Central memory CD4-positive, alpha-beta T cell (primary cell): ENCODE measurements around the gene PRSS1.
"Not testable (repeated sequence)": the region's sequence is repeated elsewhere in the genome, so short reads cannot be mapped to it uniquely, and the experiment has no call there.

Experiments used
- DNase-seq: peaks from one replicate; pipeline ENCODE4 v3.0.0; 2022

The PRSS1 gene

DNA sequence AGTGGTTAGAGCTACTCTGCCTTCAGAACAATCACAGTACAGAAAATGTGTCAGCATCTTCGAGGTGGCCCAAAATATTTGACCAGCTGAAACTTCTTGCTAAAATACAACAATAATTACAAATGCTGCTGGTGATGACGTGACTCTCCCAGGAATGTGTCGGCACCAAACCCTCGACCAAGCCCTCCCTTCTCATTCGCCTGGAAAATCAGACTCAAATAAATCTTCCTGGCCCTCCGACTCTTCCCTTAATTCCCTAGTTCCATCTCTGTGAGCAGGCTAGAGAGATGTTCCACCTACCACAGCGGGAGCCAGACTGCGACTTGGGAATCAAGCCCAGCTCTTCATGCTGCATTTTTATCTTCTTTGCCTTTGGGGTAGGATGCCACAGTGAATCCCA is 25.6 kb downstream of the PRSS1 start:
- DNase-seq: no peak

DNA sequence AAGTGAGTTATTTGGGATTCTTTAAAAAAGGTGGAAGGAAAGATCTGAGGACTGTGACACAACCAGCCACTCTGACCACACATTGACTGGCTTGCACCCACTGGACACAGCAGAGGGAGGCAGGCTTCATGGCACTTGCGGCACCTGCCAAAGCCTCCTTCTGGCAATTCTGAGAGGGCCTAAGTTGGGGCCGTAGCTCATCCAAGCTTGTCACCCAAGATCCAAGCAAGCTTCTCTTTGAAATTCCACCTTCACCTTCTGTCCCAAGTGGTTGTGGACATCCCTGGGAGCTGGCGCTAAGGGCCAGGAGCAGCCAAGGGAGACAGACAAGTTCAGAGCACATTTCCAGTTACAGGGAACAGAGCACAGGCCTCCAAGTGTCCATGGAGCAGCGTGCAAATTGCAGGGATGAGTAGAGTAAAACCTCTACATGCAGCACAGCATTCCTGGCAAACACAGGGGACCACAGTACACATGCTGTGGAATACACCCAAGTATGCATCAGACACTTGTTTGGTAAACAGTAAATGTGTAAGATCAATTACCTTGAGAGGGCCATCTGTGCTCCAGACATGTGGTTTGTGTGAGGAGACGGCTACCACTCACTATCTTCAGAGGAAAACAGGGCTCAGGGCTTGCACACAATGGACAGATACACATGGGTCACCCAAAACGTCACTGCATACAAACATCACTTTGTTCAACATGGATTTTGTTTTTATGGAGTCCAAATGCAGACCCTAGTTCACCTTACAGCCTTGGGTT is 26.3 kb downstream of the PRSS1 start:
- DNase-seq: not testable (repeated sequence)

DNA sequence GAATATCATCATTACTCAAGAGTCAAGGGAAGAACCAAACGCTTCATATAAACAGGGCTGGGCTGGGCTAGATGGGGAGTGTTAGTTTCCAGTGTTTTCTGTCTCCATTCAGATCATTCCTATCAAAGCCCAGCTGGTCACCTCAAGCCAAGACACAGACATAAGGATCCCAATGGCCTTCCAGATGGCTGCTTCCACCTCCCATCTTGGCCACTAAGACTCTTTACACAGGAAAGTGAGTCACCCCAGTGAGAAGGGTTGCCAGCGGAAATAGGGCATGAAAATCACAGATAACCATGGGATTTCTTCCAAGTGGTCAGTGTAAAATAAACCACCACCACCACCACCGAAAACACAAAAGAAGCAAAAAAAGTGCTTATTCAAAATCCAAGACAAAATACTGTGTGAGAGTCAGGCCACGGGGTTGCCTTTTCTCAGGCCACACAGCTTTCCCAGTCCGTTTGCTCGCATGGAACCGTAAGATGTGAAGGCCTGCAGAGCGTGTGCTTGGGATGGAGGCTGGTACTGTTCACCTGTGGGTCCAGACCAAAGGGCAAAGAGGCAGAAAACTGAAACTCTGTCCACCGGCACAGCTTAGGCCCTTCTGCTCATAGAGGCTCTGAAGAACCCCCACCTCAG is 27.1 kb downstream of the PRSS1 start:
- no peak for DNase-seq

DNA sequence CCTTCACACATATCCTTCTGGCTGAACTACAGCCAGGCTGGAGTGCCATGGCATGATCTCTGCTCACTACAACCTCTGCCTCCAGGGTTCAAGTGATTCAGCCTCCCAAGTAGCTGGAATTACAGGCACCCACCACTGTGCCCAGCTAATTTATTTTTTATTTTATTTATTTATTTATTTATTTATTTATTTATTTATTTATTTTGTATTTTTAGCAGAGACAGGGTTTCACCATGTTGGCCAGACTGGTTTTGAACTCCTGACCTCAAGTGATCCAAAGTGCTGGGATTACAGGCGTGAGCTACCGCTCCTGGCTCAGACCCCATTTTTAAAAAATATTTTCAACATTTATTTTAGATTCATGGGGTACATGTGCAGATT is 27.6 kb downstream of the PRSS1 start:
- not testable (repeated sequence) for DNase-seq

DNA sequence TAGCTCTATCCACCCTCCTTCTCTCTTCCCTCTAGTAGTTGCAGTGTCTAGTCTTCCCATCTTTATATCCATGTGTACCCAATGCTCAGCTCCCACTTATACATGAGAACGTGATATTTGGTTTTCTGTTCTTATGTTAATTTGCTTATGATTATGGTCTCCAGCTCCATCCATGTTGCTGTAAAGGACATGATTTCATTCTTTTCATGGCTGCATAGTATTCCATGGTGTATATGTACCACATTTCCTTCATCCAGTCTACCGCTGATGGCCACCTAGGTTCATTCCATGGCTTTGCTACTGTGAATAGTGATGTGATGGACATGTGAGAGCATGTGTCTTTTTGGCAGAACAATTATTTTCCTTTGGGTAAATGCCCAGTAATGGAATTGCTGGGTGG is 28.0 kb downstream of the PRSS1 start:
- no peak for DNase-seq

DNA sequence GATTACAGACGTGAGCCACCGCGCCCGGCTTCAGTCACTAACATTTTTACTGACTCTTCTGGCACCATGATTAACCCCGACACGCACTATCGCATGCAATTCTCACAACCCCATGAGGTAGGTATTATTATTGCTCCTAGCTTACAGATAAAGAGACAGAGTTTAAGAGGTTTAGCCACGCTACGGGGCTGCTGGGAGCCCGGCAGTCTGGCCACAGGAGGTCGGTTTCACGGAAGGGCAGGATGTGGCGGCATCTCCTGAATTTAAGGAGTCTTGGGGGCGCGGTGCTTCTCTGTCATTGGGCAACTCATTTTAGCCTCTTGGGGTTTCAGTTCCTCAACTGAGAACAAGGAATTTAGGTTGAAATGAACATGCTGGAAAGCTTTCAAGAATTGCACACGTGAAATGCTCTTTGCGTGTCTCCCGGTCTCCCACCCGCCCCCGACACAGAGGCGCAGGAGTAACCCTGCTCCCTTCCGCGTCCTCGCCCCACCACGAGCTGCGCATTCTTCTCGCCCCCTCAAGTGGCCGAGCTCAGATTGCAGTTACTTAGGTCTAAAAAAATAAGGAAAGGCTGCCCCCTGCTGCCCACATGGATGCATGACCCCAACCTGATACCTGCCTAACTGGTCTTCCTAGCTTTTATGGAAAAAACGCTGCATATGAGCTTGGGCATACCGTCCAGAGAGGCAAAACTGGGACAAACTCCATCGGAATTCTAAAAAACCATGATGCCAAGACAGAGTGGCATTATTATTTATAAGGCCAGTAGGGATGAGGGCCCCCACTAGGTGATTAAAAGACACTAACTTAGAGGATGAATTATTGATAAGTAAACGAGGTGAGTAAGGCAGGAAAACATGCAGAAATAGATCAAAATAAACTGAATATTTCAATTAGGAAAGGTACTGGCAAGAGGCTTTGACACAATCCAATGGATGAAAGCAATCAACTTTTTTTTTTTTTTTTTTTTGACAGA is 33.9 kb downstream of the PRSS1 start:
- DNase-seq: peak; percentile 75

DNA sequence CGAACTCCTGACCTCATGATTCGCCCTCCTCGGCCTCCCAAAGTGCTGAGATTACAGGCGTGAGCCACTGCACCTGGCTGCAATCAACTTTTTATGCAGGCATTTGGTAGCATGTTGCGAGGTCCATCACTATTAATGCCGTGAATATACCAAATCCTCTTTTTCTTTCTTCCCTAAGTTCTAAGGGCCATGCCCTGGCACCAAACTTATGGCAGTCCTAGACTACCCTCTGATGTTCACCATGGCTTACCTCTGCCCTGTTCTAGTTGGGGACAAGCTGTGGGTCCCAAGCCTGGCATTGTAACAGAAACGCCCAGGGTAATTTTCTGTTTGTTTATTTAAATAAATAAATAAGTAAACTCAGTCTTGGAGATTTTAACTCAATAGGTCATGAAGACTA is 34.8 kb downstream of the PRSS1 start:
- DNase-seq: no peak

DNA sequence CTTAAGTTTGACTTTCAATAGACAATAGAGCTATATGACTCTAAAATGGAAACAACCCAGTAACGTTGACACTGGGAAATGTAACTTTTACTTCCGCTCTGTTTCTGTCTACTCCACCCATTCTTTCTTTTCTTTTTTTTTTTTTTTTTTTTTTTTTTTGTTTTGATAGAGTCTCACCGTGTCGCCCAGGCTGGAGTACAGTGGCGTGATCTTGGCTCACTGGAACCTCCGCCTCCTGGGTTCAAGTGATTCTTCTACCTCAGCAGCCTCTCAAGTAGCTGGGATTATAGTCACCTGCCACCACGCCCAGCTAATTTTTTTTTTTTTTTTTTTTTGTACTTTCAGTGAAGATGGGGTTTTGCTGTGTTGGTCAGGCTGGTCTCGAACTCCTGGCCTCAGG is 35.4 kb downstream of the PRSS1 start:
- peak; percentile 69 for DNase-seq

DNA sequence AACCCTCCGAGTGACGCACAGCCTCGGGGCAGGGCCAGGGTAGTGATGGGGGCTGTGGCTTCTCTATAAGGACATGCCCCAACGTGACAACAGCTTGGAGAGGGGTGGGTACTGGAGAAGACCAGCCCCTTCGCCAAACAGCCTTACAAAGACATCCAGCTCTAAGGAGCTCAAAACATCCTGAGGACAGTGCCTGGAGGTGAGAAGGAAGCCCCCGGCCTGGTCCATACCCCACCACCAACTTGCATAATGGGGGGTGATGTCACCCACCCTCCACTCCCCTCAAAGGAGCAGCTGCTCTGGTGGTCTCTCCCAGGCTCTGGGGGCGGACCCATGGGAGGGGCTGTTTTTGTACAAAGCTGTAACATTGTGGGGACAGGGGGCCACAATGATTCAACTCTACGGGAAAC is 36.6 kb downstream of the PRSS1 start:
- peak; percentile 87 for DNase-seq

DNA sequence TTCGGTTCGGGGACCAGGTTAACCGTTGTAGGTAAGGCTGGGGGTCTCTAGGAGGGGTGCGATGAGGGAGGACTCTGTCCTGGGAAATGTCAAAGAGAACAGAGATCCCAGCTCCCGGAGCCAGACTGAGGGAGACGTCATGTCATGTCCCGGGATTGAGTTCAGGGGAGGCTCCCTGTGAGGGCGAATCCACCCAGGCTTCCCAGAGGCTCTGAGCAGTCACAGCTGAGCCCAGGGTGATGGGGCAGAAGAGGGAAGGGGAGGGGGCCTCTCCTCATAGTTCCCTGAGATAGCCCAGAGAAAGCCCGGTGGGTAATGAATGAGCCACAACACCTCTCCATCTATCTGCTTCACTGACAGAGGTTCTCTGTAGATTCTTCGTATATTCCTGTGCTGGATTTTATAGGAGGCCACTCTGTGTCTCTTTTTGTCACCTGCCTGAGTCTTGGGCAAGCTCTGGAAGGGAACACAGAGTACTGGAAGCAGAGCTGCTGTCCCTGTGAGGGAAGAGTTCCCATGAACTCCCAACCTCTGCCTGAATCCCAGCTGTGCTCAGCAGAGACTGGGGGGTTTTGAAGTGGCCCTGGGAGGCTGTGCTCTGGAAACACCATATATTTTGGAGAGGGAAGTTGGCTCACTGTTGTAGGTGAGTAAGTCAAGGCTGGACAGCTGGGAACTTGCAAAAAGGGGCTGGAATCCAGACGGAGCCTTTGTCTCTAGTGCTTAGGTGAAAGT is 37.9 kb downstream of the PRSS1 start:
- no peak for DNase-seq

DNA sequence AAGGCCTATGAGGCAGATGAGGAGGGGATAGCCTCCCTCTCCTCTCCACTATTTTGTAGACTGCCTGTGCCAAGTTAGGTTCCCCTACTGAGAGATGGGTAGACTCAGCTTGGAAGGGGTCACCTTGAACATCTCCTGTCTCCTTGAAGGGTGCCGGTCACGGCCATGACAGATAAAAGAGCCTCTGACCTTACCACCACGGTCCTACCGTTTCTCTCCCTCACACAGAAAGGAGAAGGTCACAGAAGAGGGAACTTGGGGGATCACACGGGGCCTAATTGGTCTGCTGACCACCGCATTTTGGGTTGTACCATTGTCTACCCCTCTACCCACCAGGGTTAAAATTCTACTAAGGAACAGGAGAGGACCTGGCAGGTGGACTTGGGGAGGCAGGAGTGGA is 38.5 kb downstream of the PRSS1 start:
- DNase-seq: no peak

DNA sequence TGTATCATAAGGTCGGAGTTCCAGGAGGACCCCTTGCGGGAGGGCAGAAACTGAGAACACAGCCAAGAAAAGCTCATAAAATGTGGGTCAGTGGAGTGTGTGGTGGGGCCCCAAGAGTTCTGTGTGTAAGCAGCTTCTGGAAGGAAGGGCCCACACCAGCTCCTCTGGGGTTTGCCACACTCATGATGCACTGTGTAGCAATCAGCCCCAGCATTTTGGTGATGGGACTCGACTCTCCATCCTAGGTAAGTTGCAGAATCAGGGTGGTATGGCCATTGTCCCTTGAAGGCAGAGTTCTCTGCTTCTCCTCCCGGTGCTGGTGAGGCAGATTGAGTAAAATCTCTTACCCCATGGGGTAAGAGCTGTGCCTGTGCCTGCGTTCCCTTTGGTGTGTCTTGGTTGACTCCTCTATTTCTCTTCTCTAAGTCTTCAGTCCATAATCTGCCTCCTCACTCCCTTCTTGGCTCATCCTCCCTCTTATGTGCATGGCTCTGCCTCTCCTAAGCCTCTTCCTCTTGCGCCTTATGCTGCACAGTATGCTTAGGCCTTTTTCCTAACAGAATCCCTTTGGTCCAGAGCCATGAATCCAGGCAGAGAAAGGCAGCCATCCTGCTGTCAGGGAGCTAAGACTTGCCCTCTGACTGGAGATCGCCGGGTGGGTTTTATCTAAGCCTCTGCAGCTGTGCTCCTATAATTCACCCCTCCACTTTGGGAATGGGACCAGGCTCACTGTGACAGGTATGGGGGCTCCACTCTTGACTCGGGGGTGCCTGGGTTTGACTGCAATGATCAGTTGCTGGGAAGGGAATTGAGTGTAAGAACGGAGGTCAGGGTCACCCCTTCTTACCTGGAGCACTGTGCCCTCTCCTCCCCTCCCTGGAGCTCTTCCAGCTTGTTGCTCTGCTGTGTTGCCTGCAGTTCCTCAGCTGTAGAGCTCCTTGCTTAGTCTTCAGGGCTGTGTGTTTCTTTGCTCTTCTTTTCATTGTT is 39.3 kb downstream of the PRSS1 start:
- DNase-seq: no peak

DNA sequence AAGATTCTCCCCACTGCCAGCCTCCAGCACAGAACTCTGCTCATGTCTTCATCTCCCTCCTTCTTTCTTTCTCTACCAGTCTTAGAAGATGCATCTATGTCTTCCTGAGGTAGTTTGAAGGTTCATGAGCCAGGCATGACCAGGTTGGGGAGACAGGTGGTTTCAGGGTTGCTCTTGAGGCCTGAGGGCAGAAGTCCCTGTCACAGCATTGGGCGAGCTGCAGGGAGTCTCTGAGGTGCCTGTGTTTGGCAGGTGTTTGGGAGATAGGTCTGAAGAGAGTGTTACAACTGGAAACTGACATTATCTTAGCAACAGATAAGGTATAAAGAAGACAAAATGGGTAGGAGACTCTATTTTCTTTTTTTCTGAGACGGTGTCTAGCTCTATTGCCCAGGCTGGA is 40.2 kb downstream of the PRSS1 start:
- DNase-seq: no peak

DNA sequence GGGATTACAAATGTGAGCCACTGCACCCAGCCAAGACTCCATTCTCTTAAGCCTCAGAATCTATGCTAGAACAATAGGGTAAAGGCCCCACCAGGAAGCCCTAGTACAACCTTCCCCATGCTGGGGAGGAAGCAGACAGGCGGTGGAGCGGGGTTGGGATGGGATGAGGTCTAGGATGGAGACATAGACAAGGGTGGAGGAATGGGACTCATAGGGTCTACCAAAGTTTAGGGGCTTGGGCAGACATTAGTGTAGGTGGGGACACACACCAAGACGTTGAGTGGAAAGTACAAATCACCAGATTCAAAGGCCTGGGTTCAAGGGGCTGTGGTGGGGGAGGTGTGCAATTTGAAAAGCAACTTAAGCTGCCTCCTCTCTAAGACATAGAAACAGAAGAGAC is 40.8 kb downstream of the PRSS1 start:
- no peak for DNase-seq

DNA sequence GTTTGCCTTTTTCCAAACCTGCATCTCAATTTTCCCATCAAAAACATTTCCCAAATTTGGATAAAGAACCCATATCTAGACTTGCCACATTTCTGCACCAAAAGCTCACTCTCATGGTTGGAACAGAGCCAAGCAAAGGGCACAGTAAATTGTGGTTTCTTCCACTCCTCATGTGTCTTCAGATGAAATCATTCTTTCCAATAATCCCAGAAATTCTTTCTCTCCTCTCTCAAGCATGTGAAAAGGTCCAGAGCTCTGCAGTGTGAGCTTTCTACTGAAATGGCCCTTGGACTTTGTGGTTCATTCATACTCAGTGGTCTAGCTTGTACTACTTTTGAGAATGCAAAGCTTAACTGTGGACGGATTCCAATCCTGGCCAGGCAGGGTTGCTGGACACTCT is 41.3 kb downstream of the PRSS1 start:
- no peak for DNase-seq

DNA sequence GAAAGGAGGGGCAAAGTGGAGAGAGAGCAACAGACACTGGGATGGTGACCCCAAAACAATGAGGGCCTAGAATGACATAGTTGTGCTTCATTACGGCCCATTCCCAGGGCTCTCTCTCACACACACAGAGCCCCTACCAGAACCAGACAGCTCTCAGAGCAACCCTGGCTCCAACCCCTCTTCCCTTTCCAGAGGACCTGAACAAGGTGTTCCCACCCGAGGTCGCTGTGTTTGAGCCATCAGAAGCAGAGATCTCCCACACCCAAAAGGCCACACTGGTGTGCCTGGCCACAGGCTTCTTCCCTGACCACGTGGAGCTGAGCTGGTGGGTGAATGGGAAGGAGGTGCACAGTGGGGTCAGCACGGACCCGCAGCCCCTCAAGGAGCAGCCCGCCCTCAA is 42.2 kb downstream of the PRSS1 start:
- DNase-seq: no peak

DNA sequence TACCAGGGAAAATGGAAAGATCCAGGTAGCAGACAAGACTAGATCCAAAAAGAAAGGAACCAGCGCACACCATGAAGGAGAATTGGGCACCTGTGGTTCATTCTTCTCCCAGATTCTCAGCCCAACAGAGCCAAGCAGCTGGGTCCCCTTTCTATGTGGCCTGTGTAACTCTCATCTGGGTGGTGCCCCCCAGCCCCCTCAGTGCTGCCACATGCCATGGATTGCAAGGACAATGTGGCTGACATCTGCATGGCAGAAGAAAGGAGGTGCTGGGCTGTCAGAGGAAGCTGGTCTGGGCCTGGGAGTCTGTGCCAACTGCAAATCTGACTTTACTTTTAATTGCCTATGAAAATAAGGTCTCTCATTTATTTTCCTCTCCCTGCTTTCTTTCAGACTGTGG is 42.9 kb downstream of the PRSS1 start:
- DNase-seq: no peak

DNA sequence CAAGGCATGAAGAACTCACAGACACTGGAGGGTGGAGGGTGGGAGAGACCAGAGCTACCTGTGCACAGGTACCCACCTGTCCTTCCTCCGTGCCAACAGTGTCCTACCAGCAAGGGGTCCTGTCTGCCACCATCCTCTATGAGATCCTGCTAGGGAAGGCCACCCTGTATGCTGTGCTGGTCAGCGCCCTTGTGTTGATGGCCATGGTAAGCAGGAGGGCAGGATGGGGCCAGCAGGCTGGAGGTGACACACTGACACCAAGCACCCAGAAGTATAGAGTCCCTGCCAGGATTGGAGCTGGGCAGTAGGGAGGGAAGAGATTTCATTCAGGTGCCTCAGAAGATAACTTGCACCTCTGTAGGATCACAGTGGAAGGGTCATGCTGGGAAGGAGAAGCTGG is 43.3 kb downstream of the PRSS1 start:
- no peak for DNase-seq

DNA sequence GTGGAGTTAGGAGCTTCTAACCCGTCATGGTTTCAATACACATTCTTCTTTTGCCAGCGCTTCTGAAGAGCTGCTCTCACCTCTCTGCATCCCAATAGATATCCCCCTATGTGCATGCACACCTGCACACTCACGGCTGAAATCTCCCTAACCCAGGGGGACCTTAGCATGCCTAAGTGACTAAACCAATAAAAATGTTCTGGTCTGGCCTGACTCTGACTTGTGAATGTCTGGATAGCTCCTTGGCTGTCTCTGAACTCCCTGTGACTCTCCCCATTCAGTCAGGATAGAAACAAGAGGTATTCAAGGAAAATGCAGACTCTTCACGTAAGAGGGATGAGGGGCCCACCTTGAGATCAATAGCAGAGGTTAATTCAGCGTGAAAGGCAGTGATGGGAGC is 43.9 kb downstream of the PRSS1 start:
- DNase-seq: no peak

DNA sequence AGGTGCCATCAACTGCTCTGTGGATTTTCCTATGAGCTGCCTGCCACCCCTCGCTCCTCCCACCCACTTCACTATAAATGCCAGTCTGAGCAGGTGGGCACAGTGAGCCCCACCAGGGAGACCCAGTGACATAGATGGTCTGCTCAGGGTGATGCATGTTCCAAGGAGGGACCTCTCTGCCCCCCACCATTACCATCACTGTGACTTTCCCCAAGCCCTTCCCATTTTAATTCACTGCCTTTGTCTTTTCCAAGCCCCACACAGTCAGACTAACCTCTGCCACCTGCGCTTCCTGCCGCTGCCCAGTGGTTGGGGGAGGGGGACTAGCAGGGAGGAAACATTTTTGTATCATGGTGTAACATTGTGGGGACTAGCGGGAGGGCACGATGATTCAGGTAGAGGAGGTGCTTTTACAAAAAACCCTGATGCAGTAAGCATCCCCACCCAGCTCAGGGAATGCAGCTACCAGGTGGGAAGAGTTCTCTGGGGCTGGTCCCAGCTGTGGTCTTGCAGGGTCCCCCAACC is 46.1 kb downstream of the PRSS1 start:
- peak; percentile 68 for DNase-seq

DNA sequence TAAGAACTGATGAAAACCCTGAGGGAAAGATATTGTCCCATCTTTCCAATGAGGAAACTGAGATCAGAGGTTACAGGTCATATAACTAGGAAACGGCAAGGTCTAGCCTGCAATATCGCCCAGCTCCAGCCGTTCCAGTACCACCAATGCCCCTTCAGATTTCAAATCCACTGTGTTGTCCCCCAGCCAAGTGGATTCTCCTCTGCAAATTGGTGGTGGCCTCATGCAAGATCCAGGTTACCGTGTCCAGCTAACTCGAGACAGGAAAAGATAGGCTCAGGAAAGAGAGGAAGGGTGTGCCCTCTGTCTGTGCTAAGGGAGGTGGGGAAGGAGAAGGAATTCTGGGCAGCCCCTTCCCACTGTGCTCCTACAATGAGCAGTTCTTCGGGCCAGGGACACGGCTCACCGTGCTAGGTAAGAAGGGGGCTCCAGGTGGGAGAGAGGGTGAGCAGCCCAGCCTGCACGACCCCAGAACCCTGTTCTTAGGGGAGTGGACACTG is 46.8 kb downstream of the PRSS1 start:
- no peak for DNase-seq
